Measurements from ENCODE around the gene ORMDL2.

GRCh38 chr12:55818140-55818728 is 393 bp downstream of the ORMDL2 start:
- TF ChIP-seq, protein P1, sequence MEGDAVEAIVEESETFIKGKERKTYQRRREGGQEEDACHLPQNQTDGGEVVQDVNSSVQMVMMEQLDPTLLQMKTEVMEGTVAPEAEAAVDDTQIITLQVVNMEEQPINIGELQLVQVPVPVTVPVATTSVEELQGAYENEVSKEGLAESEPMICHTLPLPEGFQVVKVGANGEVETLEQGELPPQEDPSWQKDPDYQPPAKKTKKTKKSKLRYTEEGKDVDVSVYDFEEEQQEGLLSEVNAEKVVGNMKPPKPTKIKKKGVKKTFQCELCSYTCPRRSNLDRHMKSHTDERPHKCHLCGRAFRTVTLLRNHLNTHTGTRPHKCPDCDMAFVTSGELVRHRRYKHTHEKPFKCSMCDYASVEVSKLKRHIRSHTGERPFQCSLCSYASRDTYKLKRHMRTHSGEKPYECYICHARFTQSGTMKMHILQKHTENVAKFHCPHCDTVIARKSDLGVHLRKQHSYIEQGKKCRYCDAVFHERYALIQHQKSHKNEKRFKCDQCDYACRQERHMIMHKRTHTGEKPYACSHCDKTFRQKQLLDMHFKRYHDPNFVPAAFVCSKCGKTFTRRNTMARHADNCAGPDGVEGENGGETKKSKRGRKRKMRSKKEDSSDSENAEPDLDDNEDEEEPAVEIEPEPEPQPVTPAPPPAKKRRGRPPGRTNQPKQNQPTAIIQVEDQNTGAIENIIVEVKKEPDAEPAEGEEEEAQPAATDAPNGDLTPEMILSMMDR (conservative IDR thresholded peaks at IDR 0.05 in 1 of 2, IDR thresholded peaks at IDR 0.05 in 1 of 2; ENCODE audit: low read depth in 1 of 2, low read length in 2 of 2) = no peak
- no peak for TF ChIP-seq EZH2 (IDR thresholded peaks at IDR 0.05; ENCODE audit: low read length, missing control alignments)

All from fibroblast of lung (primary cell).